ENCODE results near the gene ARHGAP24.
"Not testable (repeated sequence)": the region's sequence is repeated elsewhere in the genome, so short reads cannot be mapped to it uniquely, and the experiment has no call there.

The ARHGAP24 gene

DNA sequence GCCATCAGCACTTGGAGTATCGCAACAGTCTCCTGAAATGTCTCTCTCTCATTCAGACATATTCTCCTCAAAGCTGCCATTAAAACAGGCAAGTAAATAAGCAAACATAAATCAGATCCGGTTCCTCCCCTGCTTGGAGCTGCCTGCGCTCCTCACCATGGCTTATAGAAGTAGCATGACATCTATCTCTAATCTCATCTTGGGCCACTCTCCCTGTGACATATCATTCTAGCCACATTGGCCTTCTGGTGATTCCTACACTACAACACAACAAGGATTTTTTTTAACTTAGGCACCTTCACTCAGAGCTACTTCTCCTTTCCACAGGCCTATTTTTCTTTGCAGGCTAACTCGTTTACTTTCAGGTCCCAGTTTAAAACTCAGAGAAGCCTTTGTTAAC lies 387.9 kb downstream of the ARHGAP24 start:
- DNase-seq (ENCODE audit: low read depth), result no peak

- no peak for DNase-seq (ENCODE audit: low read depth)
These were observed 389.6 kb downstream of the ARHGAP24 start for GRCh38 chr4:85864259-85865205.

- DNase-seq (ENCODE audit: low read depth), result no peak
These were observed 390.3 kb downstream of the ARHGAP24 start for GRCh38 chr4:85865256-85865655.

GRCh38 chr4:85866508-85866907 lies 391.6 kb downstream of the ARHGAP24 start:
- no peak for DNase-seq (ENCODE audit: low read depth)

- DNase-seq (ENCODE audit: low read depth), result no peak
These were observed 392.3 kb downstream of the ARHGAP24 start for GRCh38 chr4:85867271-85867670.

DNA sequence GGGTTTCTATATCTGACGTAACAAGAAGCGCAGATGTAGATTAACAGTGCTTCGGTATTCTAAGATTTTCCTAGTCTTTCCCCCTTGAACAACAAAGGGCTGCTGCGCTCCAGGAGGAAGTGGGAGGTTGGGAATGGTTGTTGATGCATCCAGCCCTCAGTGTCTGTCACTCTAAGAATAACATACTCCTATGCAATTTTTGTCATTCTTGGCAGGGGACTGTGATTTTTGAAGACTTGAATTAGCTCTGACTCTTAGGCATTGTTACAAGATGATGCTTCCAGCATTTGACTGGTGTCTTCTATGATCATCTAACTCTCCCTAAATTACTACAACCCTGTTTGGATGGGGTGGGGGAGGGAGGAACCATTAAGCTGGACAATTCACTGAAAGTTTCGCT lies 394.2 kb downstream of the ARHGAP24 start:
- DNase-seq (ENCODE audit: low read depth), result no peak

DNA sequence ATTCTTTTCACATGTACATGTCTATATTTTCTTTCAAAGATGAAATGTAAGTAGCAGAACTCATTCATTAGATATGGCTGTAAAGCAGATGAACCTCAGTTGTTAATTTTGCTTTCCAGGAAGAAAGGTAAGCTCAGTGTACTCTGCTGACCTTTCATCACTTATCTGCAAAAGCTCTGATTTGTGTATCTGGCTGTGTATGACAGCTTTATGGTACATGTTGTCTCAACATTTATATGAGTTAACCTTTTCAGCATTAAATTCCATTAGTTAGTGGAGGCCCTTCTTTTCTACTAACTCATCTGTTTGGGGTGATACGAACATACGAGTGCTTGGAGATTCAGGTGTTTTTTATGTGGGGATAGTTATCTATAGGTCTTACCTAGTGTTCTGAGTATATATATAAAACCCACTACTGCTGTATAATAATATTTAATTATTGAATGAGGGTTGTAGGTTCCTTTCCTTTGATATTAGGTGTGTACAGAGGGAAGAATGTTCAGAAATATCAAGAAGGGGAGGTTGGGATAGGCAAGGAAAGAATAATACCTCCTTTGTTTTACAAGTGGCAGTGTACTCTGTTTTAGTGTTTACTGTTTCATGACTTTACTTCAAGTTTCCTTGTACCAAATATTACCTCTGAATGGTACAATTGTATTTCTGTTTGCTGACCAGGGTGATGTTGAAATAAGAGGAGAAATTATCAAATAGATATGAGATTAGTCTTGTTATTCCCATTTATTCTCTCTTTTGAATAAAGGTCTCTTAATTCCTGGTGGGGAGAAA lies 395.5 kb downstream of the ARHGAP24 start:
- no peak for DNase-seq (ENCODE audit: low read depth)

GRCh38 chr4:85873566-85873965 lies 398.6 kb downstream of the ARHGAP24 start:
- DNase-seq (ENCODE audit: low read depth), result no peak

DNA sequence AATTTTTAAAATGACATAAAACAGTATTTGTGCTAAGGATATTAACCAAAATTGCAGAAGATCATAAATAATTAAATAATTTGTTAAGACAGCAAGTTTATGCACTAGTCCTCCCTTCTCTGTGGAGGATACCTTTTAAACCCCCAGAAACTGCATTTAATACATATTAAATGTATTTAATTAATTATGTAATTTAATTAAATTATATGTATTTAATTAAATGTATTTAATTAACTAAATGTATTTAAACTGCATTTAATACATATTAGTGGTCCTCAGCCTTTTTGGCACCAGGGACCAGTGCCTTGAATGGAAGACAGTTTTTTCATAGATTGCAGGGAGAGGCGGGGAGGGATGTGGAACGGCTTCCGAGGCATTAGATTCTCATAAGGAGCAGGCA lies 404.6 kb downstream of the ARHGAP24 start:
- DNase-seq (ENCODE audit: low read depth), result no peak

GRCh38 chr4:85883180-85883579 lies 408.2 kb downstream of the ARHGAP24 start:
- DNase-seq (ENCODE audit: low read depth), result no peak

DNA sequence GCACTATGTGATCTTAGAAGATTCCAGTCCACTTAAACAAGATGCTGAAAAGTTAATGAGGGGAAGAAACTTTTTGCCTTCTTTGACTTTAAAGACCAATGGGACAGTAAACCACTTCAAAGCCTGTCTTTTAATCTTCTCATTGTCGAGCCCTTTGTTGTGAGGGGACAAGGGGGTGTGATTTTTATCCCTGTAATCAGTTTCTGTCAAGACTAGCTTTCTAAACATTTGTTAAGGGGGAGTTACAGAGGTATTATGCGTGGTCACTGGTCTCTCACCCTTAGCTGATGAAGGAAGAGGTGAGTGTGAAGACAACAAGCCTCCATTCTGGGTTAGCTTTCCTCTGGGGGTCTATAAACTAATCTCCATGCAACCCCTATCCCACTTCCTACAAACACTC lies 409.3 kb downstream of the ARHGAP24 start:
- no peak for DNase-seq (ENCODE audit: low read depth)

DNA sequence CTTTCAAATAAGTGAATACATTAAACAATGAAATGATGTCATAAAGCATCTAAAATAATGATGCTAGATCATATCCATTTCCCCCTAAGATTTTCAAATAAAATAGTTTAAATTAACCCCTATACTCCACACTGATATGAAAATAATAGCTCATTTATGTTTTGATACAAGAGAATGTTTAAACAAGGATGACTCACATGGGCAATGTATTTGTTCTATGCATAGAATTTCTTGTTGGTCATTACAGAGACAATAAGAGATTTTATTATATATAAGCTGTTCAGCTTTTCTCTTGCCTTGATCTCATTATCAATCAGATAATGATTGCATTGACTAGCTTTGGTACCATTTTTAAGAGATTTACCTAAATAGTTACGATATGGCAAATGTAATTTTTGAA lies 411.7 kb downstream of the ARHGAP24 start:
- no peak for DNase-seq (ENCODE audit: low read depth)

GRCh38 chr4:85889314-85889713 lies 414.4 kb downstream of the ARHGAP24 start:
- DNase-seq (ENCODE audit: low read depth), result no peak

GRCh38 chr4:85895755-85896154 lies 420.8 kb downstream of the ARHGAP24 start:
- DNase-seq (ENCODE audit: low read depth), result no peak

GRCh38 chr4:85898231-85898630 lies 423.3 kb downstream of the ARHGAP24 start:
- DNase-seq (ENCODE audit: low read depth), result no peak

- DNase-seq (ENCODE audit: low read depth), result no peak
These were observed 426.6 kb downstream of the ARHGAP24 start for GRCh38 chr4:85901500-85901899.

DNA sequence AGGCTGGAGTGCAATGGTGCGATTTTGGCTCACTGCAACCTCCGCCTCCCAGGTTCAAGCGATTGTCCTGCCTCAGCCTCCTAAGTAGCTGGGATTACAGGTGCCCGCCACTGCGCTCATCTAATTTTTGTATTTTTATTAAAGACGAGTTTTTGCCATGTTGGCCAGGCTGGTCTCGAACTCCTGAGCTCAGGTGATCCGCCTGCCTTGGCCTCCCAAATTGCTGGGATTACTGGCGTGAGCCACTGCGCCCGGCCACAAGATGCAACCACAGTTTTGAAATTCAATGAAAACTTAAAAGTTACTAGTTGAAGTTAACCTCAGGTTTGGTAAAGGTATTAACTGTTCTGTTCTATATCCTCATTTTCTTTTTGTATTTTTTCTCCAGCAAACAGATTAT lies 427.7 kb downstream of the ARHGAP24 start:
- DNase-seq (ENCODE audit: low read depth), result not testable (repeated sequence)

- DNase-seq (ENCODE audit: low read depth), result no peak
These were observed 430.8 kb downstream of the ARHGAP24 start for GRCh38 chr4:85905761-85906160.

GRCh38 chr4:85907001-85907400 lies 432.1 kb downstream of the ARHGAP24 start:
- no peak for DNase-seq (ENCODE audit: low read depth)

DNA sequence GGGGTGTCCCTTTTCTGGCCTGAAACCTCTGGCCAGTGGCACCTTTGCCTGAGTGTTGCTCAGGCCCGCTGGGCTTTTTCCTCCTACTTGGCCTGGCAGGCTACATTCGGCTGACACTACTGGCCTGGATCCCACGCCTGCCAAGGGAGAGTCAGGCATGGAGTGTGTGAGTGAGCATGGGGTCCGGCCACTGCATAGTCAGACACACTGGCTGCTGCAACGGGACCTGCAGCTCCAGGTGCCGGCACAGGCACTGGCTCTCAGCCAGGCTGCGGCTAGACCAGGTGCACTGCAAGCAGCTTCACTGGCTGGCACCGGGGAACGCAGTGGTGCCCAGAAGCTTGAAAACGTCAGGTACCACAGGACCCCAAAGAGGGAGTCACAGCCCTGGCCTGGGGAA lies 434.9 kb downstream of the ARHGAP24 start:
- DNase-seq (ENCODE audit: low read depth), result no peak

DNA sequence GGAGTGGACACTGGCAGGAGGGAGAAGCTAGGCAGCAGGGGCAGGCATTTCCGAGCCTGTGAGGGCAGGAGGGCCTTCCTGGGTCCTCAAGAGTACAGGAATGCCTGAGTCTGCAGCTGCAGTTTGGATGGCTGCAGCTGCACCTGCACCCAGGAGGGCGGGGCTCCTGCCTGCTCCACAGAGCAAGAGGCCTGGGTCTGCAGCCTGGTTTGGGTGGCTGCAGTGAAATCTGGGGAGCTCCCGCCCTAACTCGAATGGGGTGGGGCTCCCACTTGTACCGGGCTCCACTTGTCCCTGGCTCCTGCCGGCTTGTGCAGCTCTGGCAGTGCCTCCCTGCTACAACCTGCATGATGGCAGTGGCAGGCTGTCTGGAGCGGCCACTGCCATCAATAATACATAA lies 436.0 kb downstream of the ARHGAP24 start:
- DNase-seq (ENCODE audit: low read depth), result no peak

DNA sequence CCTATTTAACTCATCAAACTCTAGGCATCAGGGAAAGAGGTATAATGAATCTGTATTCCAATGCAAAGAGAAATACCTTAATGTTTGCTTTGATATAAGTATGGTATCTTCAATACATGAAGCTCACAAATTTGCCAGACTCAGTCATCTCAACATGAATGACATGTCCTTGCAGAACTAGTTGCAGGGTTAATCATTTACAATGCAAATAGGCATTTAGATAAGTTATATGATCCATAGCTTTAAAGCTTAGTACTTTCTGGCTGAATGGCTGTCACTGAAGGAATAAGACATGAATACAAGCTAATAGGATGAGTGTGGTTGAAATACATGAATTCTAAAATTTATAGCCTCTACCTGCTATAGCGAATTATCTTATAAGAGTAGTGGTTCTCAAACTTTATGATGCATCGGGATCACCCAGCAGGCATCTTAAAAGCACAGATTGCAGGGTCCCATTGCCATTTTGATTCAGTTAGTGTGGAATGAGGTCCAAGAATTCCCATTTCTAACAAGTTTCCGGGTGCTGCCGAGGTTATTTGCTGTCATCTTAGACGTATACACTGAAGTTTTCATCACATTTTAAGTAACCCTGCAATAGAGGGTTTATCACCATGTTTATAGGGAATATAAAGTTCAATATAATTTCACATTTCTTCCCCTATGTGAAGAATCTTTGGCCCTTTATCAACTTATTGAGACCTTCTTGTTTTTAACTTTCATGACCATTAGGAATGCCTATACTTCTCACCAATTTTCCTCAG lies 439.2 kb downstream of the ARHGAP24 start:
- DNase-seq (ENCODE audit: low read depth), result no peak

Measured in stimulated activated CD8-positive, alpha-beta memory T cell treated with anti-CD3 and anti-CD28 coated beads, Interleukin-12 subunit alpha, Interleukin-12 subunit beta, amount 100 ng/mL, for 1 hour (primary cell).